ENCODE data around the gene UNC13D.
"Not testable (repeated sequence)": the region's sequence is repeated elsewhere in the genome, so short reads cannot be mapped to it uniquely, and the experiment has no call there.

The UNC13D gene

GRCh38 chr17:75843577-75844529, at the start of gene UNC13D:
Gene UNC13D (minus strand): TSS chr17:75844404. CDS start chr17:75844337, 67 bp downstream.
- no peak within 1 kb of the TSS for H3K9ac ChIP-seq (ENCODE audit: insufficient read length)
- DNase-seq (ENCODE audit: low read depth, low spot score), result no peak
- peaks cover 13% of the 10 kb centered on the region for H3K36me3 ChIP-seq (ENCODE audit: insufficient read depth, low read length)
- H3K4me3 ChIP-seq, result no peak within 1 kb of the TSS
- no peak within 1 kb of the TSS for H3K27ac ChIP-seq
- TF ChIP-seq POLR2AphosphoS5 (IDR thresholded peaks at IDR 0.05; ENCODE audit: borderline replicate concordance, low read depth, low read length) (no peak), FOXP2 (optimal IDR thresholded peaks at IDR 0.05; ENCODE audit: control extremely low read depth, extremely low read length, insufficient read depth) (no peak), EZH2 (IDR thresholded peaks at IDR 0.05) (no peak)
- no peaks in the 10 kb centered on the region for H3K9me3 ChIP-seq (ENCODE audit: low read depth, low read length)

GRCh38 chr17:75893305-75894048, 49.3 kb upstream of the UNC13D start:
- no peak; the same call in 1 of the 2 replicates for TF ChIP-seq POLR2AphosphoS5 (IDR thresholded peaks at IDR 0.05; ENCODE audit: borderline replicate concordance, low read depth, low read length)
- TF ChIP-seq EZH2 (IDR thresholded peaks at IDR 0.05), result no peak
- no peak for TF ChIP-seq FOXP2 (optimal IDR thresholded peaks at IDR 0.05; ENCODE audit: control extremely low read depth, extremely low read length, insufficient read depth)
- Histone ChIP-seq H3K27ac (no peak overlapping the region; the same call in 1 of the 2 replicates), H3K36me3 (ENCODE audit: insufficient read depth, low read length) (no peaks in the 10 kb centered on the region; the same call in 1 of the 2 replicates), H3K4me3 (no peak overlapping the region), H3K9ac (ENCODE audit: insufficient read length) (no peak overlapping the region), H3K9me3 (ENCODE audit: low read depth, low read length) (no peaks in the 10 kb centered on the region)
- DNase-seq (ENCODE audit: low read depth, low spot score), result no peak

GRCh38 chr17:75892556-75893224, 48.5 kb upstream of the UNC13D start:
- Histone ChIP-seq H3K36me3 (ENCODE audit: insufficient read depth, low read length) (no peaks in the 10 kb centered on the region; the same call in 1 of the 2 replicates), H3K27ac (no peak overlapping the region), H3K4me3 (no peak overlapping the region), H3K9ac (ENCODE audit: insufficient read length) (no peak overlapping the region), H3K9me3 (ENCODE audit: low read depth, low read length) (no peaks in the 10 kb centered on the region)
- TF ChIP-seq EZH2 (IDR thresholded peaks at IDR 0.05) (no peak), POLR2AphosphoS5 (IDR thresholded peaks at IDR 0.05; ENCODE audit: borderline replicate concordance, low read depth, low read length) (no peak), FOXP2 (optimal IDR thresholded peaks at IDR 0.05; ENCODE audit: control extremely low read depth, extremely low read length, insufficient read depth) (no peak)
- DNase-seq (ENCODE audit: low read depth, low spot score), result no peak

- no peak overlapping the region for H3K9ac ChIP-seq (ENCODE audit: insufficient read length)
- H3K36me3 ChIP-seq (ENCODE audit: insufficient read depth, low read length), result no peaks in the 10 kb centered on the region; the same call in 1 of the 2 replicates
- no peaks in the 10 kb centered on the region for H3K9me3 ChIP-seq (ENCODE audit: low read depth, low read length)
- H3K4me3 ChIP-seq, result no peak overlapping the region
- H3K27ac ChIP-seq, result no peak overlapping the region
- no peak for DNase-seq (ENCODE audit: low read depth, low spot score)
- TF ChIP-seq EZH2 (IDR thresholded peaks at IDR 0.05), result no peak
These were observed 47.7 kb upstream of the UNC13D start for GRCh38 chr17:75891605-75892555.

- no peak overlapping the region for H3K9ac ChIP-seq (ENCODE audit: insufficient read length)
- no peak for DNase-seq (ENCODE audit: low read depth, low spot score)
- H3K27ac ChIP-seq, result no peak overlapping the region
- no peaks in the 10 kb centered on the region for H3K9me3 ChIP-seq (ENCODE audit: low read depth, low read length)
- no peak overlapping the region for H3K4me3 ChIP-seq
- no peaks in the 10 kb centered on the region; the same call in 1 of the 2 replicates for H3K36me3 ChIP-seq (ENCODE audit: insufficient read depth, low read length)
- TF ChIP-seq FOXP2 (optimal IDR thresholded peaks at IDR 0.05; ENCODE audit: control extremely low read depth, extremely low read length, insufficient read depth), result no peak
- TF ChIP-seq POLR2AphosphoS5 (IDR thresholded peaks at IDR 0.05; ENCODE audit: borderline replicate concordance, low read depth, low read length), result no peak
These were observed 46.9 kb upstream of the UNC13D start for GRCh38 chr17:75891022-75891604.

GRCh38 chr17:75889454-75889853, 45.2 kb upstream of the UNC13D start:
- H3K4me3 ChIP-seq, result no peak overlapping the region
- H3K36me3 ChIP-seq (ENCODE audit: insufficient read depth, low read length), result no peaks in the 10 kb centered on the region; the same call in 1 of the 2 replicates
- TF ChIP-seq EZH2 (IDR thresholded peaks at IDR 0.05) (no peak), POLR2AphosphoS5 (IDR thresholded peaks at IDR 0.05; ENCODE audit: borderline replicate concordance, low read depth, low read length) (no peak), FOXP2 (optimal IDR thresholded peaks at IDR 0.05; ENCODE audit: control extremely low read depth, extremely low read length, insufficient read depth) (no peak)
- DNase-seq (ENCODE audit: low read depth, low spot score), result no peak
- H3K9me3 ChIP-seq (ENCODE audit: low read depth, low read length), result no peaks in the 10 kb centered on the region
- H3K27ac ChIP-seq, result no peak overlapping the region
- H3K9ac ChIP-seq (ENCODE audit: insufficient read length), result no peak overlapping the region

- no peak overlapping the region for H3K9ac ChIP-seq (ENCODE audit: insufficient read length)
- no peak for TF ChIP-seq FOXP2 (optimal IDR thresholded peaks at IDR 0.05; ENCODE audit: control extremely low read depth, extremely low read length, insufficient read depth)
- no peak; the same call in 1 of the 2 replicates for TF ChIP-seq POLR2AphosphoS5 (IDR thresholded peaks at IDR 0.05; ENCODE audit: borderline replicate concordance, low read depth, low read length)
- no peak for TF ChIP-seq EZH2 (IDR thresholded peaks at IDR 0.05)
- no peaks in the 10 kb centered on the region; the same call in 1 of the 2 replicates for H3K36me3 ChIP-seq (ENCODE audit: insufficient read depth, low read length)
- H3K4me3 ChIP-seq, result no peak overlapping the region
- no peak for DNase-seq (ENCODE audit: low read depth, low spot score)
- H3K27ac ChIP-seq, result no peak overlapping the region
- H3K9me3 ChIP-seq (ENCODE audit: low read depth, low read length), result no peaks in the 10 kb centered on the region
These were observed 44.3 kb upstream of the UNC13D start for GRCh38 chr17:75888484-75888883.

- H3K4me3 ChIP-seq; H3K9ac ChIP-seq (ENCODE audit: insufficient read length); H3K27ac ChIP-seq; DNase-seq (ENCODE audit: low read depth, low spot score); H3K9me3 ChIP-seq (ENCODE audit: low read depth, low read length); H3K36me3 ChIP-seq (ENCODE audit: insufficient read depth, low read length): not testable (repeated sequence)
These were observed 41.7 kb upstream of the UNC13D start for GRCh38 chr17:75885860-75886259.

Measured in SK-N-MC (cell line).